HG03565 (cell line): ENCODE measurements around the gene RGS3.

Experiments
- ATAC-seq: cut with Tn5 transposase; IDR thresholded peaks from one replicate; pipeline ENCODE4 v1.9.1; 2021; ENCODE audit warnings: mild to moderate bottlenecking, moderate library complexity; ENCODE audit not compliant: unreplicated experiment

RGS3 gene

DNA sequence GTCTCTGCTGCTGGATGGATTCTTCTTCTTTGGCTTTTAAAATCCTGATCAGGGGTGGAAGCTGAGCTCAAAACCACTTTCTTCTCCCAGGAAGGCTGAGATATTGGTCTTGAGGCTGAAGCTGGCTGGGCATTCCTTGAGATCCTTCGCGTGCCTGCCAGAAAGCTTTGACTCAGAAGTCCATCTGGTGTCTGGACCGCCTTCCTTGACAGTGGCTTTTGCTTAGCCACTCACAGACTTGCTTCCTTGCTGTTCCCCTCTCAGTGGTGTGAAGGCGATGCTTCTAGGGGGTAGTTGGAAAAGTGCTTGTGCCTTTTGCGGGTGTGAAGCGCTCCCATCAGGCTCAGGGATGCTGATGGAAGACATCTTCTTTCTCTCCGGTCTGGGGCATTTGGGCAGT is 45.9 kb downstream of the RGS3 start:
- no peak for ATAC-seq

DNA sequence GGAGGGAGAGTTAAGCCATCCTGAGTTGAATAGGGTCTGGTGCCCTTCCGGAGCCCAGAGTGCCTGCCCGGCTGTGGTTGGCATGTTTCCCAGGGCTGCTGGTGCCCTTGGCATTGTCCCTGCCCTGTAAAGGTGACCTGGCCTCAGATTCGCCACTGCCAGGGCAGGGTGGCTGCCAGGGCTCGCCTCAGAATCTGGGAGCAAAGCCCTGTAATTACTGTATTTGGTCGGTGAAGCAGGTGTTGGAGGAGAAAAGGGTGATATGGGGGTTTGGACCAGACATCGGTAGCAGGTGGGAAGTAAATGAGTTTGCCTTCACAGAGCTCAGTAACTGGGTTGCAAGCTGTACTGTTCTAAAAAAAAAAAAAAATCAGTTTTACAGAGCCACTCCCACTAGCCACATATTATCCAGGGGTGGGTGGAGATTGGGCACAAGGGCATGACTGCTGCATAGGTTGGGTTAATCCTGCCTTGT is 47.6 kb downstream of the RGS3 start:
- no peak for ATAC-seq

DNA sequence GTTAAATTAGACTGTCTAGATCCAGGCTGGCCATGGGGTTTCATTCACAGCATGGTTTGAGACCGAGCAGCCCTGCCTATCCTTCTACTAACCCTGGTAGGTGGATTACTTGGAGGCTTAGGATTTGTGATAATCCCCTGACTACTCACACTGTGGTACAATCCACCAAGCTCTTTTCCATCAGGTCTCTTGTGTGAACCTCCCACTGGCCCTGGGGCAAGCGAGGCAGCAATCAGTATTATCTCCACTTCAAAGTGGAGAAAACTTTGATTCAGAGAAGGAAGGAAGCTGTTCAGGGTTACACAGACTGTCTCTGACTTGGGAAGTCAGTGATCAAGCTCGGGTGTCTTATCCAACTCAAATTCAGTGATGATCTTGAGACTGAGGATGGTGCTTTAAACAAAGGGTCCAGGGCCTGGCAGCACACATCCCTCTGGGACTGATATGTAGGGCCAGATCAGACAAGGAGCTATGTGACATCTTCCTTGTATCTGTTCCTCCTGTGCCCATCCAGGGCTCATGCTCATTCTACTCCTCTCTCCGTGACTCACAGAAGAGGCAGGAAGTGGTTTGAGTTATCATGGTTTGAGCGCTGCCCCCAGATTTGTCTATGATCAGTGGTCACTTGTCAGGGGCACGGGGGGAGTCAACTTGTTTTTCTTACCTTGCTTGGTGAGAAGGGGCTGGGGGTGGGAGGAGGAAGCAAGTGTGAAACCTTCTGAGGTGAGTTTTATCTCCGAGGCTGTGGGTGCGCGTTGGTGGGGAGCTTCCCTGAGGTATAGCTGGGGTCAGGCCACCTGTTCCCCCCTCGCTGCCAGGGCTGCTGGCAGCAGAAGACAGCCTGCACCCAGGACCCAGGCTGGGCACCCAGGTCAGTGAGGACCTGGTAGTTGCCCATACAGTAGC is 48.6 kb downstream of the RGS3 start:
- peak; percentile 50 for ATAC-seq

DNA sequence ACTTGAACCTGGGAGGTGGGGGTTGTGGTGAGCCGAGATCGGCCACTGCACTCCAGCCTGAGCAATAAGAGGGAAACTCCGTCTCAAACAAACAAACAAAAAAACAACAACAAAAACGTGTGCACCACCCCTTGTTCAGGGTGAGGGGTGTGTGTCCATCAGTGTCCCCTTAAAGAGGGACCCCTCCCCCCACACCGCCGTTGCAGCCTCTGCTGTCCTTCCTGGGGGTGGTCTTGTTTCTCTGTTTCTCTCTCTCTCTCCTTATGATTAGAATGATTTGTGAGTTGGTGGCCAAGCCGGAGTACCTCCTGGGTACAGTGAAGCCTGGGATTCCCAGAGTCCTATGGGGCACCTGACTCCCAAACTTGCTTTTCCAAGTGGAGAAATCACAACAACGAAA is 49.6 kb downstream of the RGS3 start:
- ATAC-seq: no peak

DNA sequence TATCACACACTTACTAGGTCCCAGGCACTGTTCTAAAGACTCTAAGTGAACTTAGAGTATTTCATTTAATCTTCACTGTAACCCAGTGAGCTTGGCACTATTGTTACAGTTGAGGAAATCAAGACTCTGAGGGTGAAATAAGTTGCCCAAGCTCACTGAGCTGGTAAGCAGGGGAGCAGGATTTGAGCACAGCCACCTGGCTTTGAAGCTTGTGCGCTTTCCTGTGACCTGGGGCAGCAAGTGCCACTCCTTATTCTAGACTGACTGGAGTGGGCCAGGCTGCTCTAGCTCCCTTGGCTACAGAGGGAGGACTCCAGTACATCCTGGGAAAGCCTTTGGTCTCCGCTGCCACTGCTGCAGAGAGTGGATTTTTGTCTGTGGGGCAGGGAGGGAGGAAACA is 50.0 kb downstream of the RGS3 start:
- ATAC-seq: no peak

DNA sequence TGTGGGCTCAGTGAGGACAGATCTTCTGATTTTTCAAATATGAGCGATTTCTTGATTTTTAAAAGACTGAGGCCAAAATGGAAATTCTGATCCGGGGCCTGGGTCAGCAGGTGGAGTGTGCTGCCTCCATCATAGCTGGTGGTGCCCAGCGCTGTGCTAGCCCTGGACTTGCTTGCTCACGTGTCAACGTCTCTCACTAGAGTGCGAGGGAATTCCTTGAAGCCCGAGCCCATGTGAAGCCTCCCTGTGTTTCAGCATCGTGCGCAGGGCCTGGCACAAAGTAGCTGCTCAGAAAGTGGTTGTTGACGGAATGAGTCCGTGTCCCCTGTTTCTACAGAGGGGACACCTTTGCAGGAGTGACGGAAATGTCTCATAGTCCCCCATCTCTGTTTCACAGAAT is 50.5 kb downstream of the RGS3 start:
- no peak for ATAC-seq

DNA sequence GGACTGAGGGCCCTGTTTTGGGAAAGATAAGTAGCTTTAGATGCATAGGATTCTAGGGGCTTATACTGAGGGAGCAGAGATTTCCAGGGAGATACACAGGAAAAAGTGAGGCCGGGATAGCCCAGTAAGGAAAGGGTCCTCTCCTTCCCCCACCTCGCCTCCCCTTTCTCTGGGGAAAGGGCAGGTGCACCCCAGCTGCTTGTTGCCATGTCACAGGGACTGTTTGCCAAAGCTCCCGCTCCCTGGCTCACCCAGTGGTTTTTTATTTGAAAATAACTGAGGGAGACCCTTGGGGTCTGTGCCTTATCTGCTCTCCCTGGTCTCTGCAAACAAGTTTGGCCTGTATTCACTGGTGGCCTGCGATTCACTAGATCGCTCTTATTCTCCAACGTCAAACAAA is 51.2 kb downstream of the RGS3 start:
- no peak for ATAC-seq

DNA sequence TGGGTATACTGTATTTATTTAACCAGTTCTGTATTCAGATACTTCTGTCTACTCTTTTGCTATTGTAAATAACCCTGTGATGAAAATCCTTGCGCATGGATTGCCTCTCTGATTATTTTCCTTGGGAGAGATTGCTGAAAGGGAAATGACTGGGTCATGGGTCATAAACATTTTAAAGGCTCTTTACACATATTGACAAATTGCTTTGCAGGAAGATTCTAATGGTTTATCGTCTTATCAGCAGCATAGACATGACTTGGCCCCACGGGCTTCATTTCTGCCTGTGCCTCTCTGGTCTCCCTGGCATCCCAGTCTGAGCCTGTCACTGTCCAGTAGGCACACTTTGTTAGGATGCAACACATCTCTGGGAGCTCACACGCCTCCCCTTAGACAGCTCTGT is 52.3 kb downstream of the RGS3 start:
- no peak for ATAC-seq

DNA sequence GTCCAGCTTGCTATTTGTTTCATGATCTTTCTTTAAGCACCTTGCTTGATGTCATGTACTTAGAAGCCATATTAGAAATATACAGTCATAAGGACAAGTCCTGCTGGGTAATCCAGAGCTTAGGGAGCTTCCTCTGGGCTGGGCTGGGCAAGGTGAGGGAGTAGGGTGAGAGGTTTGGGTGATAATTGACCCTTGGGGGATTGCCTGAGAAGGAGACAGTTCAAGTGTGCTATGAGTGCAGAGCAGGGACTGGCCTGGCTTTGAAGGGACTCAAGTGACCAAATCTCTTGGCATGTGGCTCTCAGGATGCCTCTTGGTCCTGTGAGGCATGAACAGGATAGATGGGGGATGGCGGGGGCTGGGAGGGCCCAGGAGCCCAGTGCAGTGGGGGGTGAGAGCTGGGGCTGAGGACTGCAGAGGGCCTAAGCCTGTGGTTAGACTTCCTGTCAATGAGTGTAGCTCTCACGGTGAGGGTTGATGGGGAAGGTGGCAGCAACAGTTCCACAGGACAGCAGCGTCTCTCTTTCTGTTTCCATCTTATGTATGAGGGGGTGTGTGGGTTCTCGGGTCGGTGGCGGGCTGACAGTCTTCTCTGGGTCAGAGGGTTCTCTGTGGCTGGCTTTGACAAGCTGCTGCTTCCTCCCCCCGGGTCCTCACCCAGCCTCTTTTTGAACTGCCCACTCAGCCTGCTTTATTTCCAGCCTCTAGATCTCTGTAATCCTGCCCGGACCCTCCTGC is 53.5 kb downstream of the RGS3 start:
- ATAC-seq: peak; percentile 80

DNA sequence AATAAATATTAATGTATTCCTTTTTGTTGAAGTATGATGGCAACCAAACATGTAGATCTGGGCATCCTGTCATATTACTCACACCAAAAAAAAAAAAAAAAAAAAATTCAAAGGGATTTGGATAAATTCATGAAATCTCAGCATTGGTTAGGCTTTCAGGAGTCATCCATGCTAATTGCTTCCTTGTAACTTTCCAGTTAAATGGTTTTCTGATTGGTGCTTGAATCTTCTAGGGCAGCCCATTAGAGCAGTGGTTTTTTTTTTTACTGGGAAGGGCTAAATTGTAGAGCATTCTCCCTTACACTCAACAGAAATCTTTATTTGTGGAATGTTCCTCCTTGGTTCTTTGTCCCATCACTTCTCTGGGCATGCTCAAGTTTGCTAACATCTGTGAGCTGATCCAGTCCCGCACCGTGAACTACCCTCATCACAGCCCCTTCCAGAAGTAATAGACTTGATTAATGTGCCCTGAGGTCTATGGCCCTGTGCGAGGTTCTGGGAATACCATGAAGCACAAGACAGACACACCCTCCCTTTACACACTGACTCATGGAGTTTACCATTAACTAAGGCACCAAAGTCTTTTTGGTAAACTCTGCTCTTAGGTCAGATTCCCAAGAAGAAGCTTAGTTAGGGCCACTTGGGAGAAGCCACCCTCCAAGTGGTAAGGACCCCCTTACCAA is 56.0 kb downstream of the RGS3 start:
- no peak for ATAC-seq

DNA sequence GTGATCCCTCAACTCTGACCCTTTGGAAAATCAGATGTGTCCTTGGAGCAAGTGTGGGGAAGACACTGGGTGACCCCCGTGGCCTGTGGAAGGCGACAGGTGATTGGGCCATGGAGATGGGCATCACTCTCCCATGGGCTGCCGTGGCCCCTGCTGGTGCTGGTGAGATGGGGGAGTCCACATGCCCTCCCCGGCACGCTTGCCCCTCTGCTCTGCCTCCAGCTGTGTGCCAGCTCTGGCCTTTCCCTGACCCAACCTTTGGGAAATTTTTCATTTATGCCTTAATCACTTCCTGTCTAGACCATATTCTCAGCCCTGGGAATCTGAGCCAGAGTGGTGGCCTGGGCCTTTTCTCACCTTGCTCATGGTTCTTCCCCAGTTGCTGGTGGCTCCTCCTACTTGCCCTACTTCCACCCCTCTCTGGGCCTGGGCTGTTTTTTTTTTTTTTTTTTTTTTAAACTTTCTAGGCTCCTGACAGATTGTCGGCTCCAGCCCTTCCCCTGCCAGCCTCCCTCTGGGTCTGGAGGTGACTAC is 56.6 kb downstream of the RGS3 start:
- ATAC-seq: no peak

DNA sequence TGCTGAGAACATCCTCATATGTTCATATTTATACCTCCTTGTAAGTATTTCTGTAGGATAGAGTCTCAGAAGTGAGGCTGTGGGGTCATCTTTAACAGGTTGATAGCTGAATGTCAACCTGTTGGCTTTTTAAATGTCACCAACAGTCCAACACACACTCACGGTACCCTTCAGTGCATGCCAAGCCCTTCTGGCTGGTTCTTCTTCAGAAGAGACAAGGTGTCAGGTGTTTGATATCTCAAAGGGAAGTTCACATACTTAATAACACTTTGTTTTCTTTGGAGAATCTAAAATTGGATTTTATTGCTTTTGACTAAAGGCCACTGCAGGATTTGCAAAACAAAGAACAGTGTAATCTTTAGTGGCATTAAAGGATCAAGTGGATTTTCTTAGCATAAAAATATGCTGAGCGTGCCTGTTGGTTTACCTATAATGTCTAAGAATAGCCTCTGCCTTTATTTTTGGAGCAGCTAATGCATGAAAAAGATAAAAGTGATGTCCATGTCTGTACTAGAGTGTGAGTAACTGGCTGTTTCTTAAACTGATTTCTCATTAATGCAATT is 58.2 kb downstream of the RGS3 start:
- ATAC-seq: no peak

DNA sequence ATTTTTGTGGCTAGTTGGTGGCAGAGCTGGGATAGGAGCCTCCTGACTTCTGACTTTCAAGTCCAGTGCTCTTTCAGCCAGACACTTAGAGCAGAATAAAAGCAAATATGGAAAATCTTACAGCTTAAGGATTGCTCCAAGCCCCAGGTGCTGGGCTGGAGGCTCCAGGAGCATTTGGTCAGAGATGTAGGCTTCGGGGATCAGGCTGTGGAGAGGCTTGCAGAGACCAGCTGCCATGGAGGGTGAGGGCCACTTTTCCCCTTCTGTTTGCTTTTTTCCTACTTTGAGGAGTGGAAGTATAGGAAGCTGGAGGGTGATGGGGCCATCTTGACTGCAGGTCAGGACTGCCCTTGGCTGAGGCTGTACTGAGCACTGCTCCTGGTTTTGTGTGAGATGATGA is 58.9 kb downstream of the RGS3 start:
- ATAC-seq: no peak

DNA sequence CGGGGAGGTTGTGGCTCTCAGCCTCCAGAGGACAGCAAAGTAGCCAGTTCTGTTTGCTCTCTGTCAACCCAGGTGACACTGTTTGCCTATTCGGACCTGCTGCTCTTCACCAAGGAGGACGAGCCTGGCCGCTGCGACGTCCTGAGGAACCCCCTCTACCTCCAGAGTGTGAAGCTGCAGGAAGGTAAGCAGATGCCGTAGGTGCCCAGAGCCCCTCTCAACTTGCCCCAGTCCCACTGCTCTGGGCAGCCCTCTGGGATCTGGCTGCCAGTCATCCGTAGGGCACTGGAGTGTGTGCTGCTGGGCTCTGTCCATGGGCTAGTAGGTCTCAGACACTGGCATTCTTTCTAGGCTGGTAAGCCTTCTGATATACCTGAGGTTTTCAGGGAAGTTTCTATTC is 59.3 kb downstream of the RGS3 start:
- no peak for ATAC-seq

DNA sequence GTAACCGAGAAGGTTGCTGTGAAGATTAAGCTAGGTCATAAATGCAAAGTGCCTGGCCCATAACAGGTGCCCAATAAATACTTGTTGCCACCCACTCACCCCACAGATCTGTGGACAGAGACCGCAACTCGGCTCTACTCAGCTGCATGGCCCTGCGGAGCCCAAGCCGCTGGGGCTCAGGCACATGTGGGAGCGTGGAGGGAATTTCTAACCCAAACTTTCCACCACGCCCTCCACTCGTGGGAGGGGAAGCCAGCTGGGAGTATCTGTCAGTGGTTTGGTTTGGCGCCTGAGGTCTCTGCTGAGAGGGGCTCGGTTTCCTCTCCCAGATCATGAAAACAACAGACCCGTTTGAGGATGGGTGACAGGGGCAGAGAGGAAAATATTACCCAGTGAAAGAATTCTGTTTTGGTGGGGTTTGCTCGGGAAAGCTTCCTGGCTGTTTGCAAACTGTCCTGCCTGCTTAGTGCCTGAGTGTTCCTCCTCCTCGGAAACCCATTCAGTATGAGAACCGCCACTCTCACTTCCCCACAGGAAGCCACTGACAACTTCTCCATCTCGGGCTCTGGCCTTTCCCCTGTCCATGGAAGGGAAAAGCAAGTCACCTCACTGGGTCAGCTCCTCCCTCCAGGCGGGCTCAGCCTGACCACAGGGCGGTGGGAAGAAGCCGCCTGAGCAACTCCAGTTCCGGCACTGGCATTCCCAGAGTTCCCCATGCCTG is 60.1 kb downstream of the RGS3 start:
- ATAC-seq: peak; percentile 88

DNA sequence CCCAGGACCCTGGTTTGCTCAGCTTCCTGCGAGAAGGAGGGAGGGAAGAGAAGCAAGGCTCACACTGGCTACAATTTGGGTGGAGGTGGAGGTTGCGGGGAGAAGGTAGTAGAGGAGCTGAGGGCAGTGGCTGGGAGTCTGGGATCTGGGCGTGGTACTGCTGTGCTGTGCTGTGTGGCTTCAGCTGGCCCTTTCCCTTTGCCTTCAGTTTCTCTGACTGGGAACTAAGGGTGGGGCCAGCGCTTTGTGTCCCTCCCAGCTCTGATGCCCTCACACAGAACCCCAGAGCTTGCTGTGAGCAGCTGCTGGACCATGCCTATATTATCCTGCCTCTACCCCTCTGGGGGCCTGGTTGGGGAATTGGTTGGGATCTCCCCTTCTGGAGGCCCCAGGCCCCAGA is 60.9 kb downstream of the RGS3 start:
- ATAC-seq: no peak

DNA sequence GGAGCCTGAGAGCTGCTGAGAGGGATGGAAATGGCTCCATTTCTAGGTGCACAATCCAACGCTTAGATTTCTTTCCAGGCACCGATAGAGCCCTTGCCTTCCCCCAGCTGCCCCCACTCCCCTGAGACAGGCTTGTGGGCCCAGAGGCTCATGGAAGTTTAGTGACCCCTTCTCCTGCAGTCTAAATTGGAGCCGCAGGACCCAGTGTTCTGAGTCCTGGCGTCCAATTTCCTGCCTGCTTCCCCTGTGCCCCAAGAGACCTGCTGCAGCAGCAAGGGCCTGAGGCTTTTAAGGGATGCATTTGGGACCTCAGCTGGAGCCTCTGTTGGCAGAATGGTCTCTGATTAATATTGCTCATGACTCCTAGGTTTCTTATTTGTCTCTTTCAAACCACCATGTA is 61.7 kb downstream of the RGS3 start:
- no peak for ATAC-seq

DNA sequence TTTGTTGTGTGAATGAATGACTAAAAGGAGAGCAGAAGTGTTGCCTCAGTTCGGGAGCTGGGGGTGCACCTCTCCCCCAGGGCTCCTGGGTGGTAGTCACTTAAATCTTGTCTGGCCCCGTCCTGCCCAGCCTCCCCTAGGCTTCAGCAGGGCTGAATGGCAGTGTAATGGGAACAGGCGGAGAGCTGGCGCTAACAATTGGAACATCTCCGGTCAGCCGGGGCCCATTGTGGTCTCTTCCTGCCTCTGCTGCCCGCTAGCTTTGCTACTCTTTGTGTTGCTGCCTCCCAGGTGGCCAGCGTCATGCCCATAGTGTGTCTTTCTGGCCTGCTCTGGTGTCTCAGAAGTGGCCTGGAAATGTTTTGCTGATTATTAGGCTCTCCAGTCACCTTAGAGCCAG is 62.3 kb downstream of the RGS3 start:
- no peak for ATAC-seq

DNA sequence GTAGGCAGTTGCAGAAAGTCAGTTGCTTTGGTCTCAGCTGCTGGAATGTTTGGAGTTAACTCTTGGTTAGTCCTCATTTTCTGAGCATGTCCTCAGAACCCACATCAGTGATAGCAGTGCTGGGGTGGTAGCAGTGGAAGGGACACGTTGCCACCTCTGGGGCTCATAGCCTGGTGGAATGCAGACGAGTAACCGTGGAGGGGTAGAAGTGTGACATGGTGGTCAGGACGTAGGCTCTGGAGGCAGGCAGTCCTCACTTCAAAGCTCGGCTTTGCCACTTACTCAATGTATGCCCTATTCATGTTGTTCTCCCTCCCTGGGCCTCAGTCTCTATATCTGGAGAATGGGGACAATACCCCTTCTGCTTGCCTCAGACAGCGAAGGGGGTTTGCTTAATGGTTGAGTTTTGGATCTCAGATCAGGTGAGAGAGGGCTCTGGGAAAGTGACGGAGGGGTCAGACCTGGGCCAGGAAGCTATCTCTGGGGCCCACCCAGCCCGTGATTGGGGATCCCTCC is 62.8 kb downstream of the RGS3 start:
- ATAC-seq: no peak

DNA sequence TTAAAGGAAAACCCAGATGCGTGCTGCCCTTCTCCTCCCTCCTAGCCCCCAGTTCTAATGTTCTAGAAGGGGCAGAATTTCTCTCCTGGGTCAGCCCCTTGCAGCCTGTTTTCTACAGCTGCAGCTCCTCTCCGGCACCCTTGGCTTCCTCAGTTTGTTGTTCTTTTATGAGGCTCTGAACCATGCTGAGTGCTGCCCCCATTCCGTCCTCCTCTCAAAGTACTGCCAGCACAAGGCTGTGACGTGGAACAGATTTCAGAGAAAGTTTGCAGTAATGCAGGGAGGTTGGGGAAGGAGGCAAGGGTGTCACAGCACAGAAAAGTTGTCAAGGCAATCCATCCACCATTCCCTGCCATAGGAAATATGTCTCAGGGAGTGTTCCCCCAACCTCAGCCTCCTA is 63.3 kb downstream of the RGS3 start:
- no peak for ATAC-seq
